GM19455 (cell line): ENCODE measurements around the gene BDKRB2.
"Not testable (repeated sequence)": the region's sequence is repeated elsewhere in the genome, so short reads cannot be mapped to it uniquely, and the experiment has no call there.

Source experiments
- ATAC-seq: cut with Tn5 transposase; IDR thresholded peaks from one replicate; pipeline ENCODE4 v1.9.1; 2021; ENCODE audit not compliant: unreplicated experiment

Gene BDKRB2

GRCh38 chr14:96221841-96222240 is 17.2 kb downstream of the BDKRB2 start:
- ATAC-seq: no peak

- ATAC-seq: no peak
Observed at GRCh38 chr14:96224480-96225096, 19.9 kb downstream of the BDKRB2 start.

DNA sequence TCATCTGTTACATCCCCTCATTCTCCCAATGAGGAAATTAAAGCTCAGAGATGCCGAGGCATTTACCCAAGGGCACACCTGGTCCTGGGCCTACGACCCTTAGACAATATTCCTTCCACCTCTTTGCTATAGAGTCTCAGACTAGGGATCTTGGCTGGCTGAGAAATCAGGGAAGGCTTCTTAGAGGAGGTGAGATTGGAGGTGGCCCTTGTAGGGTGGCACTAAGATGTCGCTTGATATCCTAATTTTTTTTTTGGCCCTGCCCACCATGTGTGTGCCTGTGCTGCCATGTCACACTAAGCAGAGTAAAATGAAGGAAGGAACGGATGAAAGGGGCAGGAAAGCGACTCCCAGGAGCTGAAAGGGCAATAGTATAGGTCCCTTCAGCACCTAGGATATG is 20.6 kb downstream of the BDKRB2 start:
- no peak for ATAC-seq

- ATAC-seq: no peak
Observed at GRCh38 chr14:96225745-96226151, 21.1 kb downstream of the BDKRB2 start.

DNA sequence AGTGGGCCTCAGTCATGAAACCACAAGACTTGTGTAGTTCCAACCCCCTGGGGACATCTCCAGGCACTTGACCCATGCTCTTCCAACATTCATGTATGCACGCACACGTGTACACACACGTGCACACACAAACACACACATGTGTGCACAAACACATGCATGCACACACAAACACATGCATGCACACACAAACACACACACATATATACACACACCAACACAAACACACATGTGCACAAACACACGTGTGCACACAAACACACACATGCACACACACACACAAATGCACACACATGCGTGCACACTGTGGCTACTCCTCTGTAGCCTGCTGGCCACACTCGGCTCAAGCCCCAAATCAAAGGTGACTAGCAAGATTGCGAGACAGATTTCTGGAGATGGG is 22.8 kb downstream of the BDKRB2 start:
- no peak for ATAC-seq

DNA sequence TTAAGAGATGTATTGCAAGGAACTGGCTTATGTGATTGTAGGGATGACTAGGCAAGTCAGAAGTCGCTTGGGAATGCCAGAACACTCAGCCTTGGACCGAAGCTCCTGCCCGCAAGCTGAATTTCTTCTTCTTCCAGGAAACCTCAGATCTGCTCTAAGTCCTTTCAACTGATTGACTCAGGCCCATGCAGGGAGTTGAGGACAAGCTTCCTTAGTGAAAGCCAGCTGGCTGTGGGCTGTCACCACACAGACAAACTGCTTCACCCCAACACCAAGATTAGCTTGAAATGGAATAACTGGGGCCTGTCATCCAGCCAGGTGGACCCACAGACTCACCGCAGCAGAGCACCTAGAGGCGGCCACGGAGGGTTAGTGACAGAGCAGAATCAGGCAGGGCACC is 24.7 kb downstream of the BDKRB2 start:
- no peak for ATAC-seq

DNA sequence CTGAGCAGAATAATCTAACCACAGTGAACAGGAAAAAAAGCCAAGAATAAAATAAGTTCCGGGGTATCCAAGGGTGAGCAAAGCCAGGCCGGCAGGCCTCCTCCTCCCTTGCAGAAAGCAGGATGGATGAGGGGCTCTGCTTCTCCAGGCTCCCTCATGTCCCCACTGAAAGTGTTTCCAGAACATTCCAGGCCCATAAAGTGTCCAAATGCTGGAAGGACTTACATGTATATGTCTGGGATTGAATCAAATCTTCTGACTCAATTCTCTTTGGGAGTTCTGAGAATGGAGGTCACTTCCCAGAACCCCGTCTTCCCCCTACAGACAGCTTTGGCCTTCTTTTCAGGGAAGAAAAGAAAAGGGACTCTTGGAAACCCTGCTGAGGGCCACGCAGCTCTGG is 26.4 kb downstream of the BDKRB2 start:
- no peak for ATAC-seq

- no peak for ATAC-seq
Observed at GRCh38 chr14:96231526-96232130, 27.0 kb downstream of the BDKRB2 start.

- ATAC-seq: no peak
Observed at GRCh38 chr14:96232506-96232905, 27.9 kb downstream of the BDKRB2 start.

DNA sequence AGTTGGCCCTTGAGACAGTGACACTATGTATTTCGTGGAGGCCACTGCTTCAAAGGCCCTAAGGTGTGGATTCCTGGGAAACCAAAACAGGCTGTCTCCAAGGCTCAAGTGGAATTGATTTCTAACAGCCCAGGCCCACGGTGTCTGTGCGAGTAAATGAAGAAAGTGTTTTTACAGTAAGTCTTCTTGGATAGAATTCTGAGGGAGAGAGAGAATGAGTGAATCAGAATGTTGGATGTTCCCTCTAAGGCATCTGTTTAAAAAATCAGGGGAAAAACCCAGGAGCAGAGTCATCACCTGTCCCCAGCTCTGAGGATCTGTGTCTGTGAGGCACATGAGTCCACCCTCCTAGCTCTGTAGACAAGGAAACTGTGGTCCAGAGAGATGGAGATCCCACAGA is 29.0 kb downstream of the BDKRB2 start:
- ATAC-seq: no peak

GRCh38 chr14:96235426-96235825 is 30.8 kb downstream of the BDKRB2 start:
- ATAC-seq: no peak

DNA sequence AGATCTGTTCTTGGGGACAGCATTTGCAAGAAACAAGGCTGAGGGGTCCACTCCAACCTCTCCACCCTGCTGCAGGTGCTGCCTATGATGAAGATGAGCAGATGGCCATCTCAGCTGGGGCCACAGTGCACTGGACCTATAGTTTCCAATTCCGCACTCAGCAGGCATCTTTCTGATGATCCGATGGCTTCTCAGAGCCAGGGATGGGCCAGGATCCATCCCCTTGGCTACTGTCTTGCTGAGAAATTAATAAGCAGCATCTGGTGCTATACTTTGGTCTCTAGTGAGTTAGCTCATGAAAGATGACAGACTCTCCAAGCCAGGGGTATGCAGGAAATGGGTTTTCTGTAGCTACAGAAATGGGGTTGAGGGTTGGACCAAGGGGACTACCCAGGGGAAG is 33.0 kb downstream of the BDKRB2 start:
- ATAC-seq: no peak

DNA sequence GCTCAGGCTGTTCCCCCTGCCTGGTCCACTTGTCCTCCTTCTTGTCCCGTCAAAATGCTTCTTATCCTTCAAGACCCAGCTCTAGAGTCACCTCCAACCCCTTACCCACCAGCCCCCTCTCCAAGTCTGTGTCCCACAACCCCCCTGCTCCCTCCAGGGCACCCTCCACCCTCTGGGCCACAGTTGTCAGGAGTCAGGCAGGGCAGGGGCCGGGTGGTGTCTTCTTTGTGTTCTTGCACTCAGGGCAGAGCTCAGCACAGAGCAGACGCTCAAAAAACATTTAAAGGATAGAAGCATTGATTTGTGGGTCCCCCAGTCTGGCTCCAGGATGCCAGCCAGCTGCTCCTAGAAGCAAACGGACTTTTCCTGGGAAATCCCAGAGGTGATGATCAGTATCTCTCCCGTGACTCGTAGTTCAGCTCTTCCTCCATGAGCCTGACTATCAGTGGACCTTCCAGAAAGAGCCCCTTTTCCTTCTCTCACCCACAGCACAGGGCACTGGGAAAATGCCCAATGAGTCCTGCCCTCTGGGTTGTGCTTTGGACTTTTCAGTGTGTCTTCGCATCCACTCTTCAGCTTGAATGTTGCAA is 34.1 kb downstream of the BDKRB2 start:
- ATAC-seq: no peak

DNA sequence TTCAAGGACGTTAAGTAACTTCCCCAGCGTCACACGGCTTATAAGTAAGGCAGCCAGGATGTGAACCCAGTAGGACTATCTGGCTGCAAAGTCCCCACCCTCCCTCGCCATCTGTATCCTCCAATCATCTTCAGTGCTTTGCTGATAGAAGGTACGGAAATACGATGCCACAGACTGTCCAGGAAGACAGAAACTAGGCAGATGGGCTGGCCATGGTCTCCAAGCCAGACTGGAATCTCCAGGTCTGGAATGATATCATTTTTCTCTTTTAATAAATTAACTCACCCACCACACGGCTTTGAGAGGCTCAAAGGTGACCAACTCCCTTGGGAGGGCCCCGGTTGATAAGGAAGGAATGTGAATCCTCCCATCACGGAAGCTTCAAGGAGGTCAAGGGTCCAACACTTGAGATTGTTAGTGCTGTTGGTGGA is 35.1 kb downstream of the BDKRB2 start:
- ATAC-seq: no peak

DNA sequence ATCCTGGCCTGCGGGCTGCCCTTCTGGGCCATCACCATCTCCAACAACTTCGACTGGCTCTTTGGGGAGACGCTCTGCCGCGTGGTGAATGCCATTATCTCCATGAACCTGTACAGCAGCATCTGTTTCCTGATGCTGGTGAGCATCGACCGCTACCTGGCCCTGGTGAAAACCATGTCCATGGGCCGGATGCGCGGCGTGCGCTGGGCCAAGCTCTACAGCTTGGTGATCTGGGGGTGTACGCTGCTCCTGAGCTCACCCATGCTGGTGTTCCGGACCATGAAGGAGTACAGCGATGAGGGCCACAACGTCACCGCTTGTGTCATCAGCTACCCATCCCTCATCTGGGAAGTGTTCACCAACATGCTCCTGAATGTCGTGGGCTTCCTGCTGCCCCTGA is 36.0 kb downstream of the BDKRB2 start:
- ATAC-seq: no peak

GRCh38 chr14:96242126-96242525 is 37.5 kb downstream of the BDKRB2 start:
- no peak for ATAC-seq

- ATAC-seq: no peak
Observed at GRCh38 chr14:96243785-96244184, 39.1 kb downstream of the BDKRB2 start.

- not testable (repeated sequence) for ATAC-seq
Observed at GRCh38 chr14:96245074-96245473, 40.4 kb downstream of the BDKRB2 start.

DNA sequence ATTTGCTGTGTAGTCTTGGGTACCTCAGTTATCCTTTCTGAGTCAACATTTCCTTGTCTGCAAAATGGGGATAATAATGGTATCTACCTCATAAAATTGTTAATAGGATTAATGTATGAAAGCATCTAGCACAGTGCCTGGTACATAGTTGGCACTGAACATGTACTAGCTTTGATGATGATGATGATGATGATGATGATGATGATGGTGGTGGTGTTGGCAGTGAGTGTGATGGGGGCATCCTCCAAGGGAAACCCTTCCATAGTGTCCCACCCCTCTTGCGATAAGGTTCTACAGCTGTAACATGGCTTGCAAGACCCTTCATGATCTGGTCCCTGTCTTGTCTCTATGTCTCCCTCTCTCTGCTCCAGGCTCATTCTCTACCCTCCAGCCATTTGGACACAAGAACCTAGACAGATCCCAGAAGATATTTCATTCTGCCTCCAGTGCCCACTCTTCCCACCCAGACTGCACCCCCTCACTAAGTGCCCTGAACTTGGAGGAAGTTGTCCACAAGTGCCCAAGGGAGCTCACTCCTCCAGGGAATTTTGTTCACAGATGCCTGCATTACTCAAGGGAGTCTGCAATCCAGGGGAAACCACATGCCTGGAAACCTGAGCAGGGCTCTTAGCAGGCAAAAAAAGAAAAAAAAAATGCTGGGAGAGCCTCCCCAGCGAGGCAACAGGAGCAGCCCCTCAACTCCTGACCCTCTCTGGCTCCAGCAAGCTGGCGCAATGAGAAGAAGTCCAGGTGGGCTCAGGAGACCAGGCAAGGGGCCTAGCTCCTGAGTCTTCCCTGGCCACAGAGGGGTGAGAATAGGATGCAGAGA is 41.3 kb downstream of the BDKRB2 start:
- ATAC-seq: no peak

DNA sequence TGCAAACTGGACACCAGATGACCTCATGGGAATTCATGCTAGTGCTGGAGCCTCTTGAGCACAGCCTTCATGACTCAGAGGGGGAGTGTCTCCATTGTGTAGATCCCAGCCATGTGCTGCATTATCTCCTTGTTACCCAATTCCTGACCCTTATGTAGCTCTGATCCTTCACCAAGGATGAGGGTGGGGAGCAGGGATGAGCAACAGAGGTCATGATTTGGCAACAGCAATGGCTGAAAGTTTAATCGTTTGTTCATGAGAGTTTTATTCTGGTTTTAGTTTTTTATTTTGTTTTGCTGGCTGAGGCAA is 41.9 kb downstream of the BDKRB2 start:
- no peak for ATAC-seq

DNA sequence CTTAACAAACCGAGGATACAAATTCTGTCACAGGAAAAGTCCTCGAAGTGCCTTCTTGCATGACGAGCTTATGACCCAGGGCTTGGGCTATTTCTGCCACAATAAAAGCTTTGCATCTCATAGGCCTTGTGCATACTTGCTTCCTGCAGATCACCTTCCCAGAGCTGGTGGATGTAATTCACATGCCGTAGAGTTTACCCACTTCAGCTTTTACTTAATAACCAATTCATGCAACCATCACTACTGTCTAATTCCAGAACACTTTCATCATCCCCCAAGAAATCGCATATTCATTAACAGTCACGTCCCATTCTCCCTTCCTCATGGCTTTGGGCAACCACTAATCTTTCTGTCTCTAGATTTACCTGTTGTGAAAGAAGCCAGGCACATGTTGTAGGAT is 42.4 kb downstream of the BDKRB2 start:
- ATAC-seq: no peak

GRCh38 chr14:96249029-96249428 is 44.4 kb downstream of the BDKRB2 start:
- no peak for ATAC-seq
